H54 (cell line): ENCODE measurements around the gene ZNF652.

ENCODE experiments used
- DNase-seq: peaks from one replicate; pipeline ENCODE4 v3.0.0; 2011; ENCODE audit warnings: low spot score, mixed read lengths; ENCODE audit not compliant: insufficient read length
- FAIRE-seq: peaks from 3 replicates; lab custom pipeline; 2011; peaks lifted over from hg19 to GRCh38; lab: Jason Lieb, UNC
- POLR2A ChIP-seq: IDR thresholded peaks from 2 replicates; pipeline ENCODE4 v1.6.1; 2011; ENCODE audit warnings: low read depth, mild to moderate bottlenecking, low read length

The ZNF652 gene

DNA sequence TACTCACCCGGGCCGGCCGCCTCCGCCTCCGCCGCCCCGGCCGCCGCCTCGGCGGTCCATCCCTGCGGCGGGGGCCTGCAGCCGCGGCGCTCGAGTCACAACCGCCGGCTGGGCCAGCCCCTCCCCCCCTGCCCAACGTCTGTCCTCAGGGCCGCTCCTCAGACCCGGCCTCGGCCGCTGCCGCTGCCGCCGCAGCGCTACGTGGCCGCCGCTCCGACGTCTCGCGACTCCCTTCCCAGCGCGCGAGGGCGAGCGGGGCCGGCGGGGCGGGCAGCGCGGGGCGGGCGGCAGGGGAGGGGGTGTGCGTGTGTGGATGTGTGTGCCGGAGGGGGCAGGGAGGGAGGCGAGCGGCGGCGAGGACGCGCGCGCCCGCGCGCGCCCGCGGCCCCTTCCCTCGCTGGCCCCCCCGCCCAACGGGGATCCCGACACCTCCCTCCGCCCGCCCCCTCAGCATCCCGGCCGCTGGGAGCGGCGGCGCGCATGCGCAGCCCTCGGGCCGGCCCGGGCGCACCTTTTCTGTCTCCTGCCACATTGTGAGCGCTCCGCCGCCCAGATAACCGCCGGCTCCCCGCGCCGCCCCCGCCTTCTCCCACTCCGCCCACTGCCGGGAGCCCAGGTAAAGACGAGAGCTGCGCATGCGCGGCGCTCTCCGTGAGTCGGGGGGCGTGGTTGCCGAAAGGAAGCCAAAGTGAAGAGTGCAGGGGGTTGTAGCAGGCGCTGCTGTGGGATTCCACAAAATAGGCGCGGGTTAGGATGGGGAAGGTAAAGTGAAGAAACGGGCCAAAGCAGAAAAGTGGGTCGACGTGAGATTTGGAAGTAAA is at the start of gene ZNF652:
ZNF652 (minus strand) TSS at position 349 of the 821 bp plus-strand sequence. CDS start 44,525 bp downstream, outside the sequence.
- peak; percentile 95 for DNase-seq
- peak; percentile 67 for TF ChIP-seq POLR2A
- no peak for FAIRE-seq

DNA sequence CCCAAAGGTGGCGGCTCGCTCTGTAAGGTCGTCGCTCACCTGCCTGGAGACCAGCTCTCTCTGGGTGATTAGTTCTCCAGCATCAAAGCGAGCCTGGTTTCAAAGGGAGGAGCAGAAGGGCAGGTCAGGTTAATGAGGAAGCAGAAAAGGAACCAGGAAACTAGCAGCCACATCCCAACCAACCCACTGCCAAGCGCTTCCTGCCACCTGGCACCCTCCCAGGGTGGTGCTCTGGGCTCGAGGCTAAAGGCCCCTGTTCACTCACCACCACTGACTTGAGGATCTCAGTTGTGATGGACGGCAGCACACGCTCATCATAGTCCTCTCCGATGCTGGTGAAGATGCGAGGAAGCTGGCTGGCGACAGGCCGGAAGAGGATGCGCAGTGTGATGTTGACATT is 47.0 kb upstream of the ZNF652 start:
- FAIRE-seq = no peak
- no peak for DNase-seq
- no peak for TF ChIP-seq POLR2A

DNA sequence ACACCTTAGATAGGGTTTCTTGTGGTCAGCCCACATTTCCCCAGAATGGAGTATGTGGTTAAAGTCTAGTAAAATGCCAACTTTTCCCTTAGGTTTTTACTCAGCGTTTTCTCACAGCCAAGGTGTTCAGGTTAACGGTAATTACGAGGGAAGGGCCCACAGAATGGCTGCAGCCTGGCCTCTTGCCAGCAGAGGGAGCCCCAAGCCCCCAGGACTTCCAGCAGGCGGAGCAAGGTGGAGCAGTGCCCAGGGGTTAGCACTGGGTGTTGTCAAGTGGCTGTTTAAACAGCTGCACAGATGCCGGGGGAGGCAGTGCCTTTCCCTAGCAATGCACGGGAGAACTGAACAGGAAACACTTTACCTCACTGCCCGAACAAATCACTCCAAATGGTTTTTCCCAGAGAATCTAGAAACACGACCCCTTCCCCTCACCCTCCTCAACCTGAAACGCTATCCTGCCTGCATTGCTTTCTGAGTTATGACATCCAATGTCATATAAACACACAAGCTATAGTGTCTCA is 46.0 kb upstream of the ZNF652 start:
- FAIRE-seq (no peak), DNase-seq (peak; percentile 65)
- TF ChIP-seq POLR2A = no peak

DNA sequence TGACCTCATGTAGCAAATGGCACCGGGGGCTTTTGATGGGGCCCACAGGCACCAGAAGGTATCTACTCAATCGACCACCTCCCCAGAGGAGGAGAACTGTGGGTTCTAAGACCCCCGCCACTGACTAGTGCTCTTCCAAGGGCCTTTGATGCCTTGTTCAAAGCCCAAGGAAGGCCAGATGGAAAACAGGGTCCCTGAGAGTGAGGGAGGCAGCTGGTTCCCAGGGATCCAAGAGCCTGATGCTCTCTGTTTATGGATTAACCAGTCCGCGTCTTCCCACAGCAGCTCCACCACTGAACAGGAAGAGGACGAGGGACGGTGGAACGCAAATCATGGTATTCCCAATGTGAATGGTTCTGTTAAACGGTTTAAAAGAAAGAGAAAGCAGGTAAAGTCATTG is 45.0 kb upstream of the ZNF652 start:
- TF ChIP-seq POLR2A = no peak
- FAIRE-seq (no peak), DNase-seq (no peak)

DNA sequence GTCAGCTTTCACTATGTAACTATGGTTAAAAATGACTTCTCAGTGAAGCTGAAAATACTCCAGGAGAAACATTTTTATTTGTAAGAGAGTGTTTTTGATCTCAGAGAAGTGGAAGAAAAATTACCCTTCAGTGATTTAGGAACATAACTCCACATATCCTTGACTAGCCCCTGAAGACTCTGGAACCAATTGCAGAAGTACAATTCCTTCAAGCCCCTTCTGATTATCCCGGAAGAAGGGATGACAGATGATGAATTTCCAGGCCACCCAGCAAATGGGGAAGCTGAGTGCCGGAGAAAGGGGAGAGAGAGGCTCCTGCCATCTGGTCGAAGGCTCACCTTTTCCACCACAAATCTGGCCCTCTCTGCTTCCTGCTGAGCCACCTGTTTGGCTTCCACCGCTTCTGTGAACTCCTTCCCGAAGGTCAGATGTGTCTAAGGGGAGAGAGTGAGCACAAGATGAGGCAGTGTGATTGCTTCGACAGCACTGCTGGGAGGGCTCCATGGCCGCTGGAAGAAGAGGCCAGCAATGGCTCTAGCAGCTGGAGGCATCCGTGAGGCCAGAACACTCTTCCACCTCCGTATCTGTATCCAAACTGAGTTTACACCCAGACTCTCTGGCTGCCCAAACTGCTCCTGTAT is 44.5 kb upstream of the ZNF652 start:
- FAIRE-seq (no peak), DNase-seq (no peak)
- no peak for TF ChIP-seq POLR2A

DNA sequence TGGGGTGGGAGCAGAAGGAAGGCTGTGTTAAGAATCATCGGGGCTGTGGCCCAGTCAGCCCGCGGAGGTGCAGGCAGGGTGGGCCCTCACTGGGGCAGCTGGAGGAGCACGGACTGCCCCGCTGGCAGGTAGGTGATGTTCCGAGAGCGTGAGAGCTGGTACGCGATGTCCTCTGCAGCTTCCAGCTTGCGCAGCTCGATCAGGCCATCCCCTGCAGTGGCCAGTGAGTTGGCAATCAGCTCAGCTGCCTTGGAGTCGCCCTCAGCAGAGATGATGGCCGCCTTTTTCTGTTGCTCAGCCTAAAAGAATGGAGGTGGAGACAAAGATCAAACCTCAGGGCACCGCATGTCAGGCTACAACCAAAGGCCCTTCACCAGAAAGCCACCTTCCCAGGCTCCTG is 42.9 kb upstream of the ZNF652 start:
- DNase-seq (no peak), FAIRE-seq (no peak)
- TF ChIP-seq POLR2A = no peak

DNA sequence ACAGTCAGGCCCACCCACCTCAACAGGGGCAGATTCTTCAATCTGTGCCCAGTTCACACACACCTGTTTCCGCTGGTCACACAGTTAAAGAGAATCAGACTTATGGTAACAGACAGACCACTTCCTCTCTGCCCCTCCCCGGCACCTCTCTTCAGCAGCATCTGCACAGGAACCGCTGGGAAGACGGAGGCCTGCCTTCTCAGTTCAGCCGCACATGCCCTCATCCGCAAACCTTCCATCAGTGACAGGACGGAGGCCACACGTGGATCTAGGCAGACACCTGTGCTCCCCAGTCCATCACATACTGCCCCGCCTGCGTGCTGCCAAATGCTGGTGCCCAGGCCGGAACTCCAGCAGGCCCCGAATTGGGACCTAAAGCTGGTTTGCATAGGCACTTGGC is 42.3 kb upstream of the ZNF652 start:
- DNase-seq = no peak
- no peak for FAIRE-seq
- TF ChIP-seq POLR2A = no peak

DNA sequence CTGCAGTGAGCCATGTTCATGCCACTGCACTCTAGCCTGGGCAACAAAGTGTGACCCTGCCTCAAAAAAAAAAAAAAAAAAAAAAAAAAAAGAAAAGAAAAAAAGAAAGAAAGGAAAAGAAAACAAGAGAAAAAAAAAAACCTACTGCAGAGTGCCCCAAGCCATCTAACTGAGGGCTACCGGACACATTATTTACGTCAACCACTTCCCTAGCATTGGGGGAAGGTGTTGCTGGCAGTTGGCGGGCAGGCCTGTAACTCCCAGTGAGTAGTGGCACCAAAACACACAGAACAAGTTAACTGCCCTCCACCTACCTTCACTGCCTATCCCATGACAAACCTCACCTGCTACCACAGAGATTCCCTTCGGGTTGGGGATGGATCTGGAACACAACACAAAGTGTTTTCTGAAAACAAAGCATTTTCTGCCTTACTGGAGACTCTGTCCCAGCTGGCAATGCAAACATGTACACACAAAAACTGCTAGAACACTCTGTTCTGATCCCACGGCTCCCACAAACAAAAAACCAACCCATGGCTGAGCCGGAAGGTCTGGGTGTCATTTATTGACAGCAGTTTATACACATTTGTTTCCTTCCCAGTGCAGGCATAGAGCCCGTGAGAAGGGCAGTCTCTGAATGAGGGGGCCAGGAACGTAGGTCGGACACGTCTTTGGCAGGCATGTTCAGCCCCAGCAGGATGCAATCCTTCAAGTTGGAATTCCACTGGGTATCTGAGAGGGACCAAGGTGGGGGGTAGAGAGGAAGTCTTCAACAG is 41.7 kb upstream of the ZNF652 start:
- FAIRE-seq (no peak), DNase-seq (no peak)
- no peak for TF ChIP-seq POLR2A

DNA sequence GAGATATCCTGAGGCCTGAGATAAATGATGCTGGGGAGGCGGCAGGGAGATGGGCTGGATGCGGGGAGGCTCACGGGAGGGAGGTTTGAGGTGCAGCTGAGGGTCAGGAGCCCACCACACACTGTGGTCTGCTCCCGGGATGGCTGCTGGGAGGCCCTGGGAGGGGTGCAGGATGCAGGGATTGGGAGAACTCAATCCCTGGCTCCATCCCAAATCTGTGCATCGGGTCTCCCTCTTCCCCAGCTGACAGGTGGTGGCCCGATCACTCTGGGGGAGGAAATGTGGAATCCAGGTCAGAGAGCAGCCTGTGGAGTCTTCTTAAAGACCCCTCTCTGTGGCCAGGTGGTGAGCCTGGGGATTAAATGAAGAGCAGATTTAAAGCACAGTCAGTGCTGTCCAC is 40.7 kb upstream of the ZNF652 start:
- TF ChIP-seq POLR2A = no peak
- DNase-seq (no peak), FAIRE-seq (no peak)

DNA sequence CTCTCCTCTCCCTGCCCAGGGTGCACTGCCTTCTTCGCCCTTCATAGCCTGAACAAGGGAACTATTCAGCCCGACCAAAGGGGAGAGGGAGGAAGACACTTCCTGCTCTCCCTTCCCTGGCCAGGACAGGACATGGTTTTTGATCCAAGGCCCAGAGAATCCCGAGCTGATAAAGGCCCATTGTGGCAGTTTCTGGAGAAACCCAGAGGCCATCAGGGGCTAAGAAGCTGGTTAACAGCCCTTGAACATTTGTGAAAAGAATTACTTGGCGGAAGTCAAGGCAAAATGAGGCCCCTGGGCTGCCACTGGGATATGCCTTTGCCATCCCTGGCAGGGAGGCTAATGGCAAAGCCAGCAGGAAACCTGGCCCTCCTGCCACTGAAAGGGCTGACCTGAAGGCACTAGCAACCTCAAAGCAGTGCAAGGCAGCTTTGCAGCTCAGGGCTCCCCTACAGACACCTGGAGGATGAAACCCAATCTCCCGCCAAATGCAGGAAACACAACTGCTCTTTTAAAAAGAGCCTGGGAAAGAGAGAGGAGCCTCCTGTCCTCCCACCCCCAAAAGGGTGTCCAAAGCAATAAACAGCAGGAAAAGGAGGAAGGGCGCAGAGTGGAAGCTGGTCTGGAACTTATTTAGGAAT is 40.0 kb upstream of the ZNF652 start:
- FAIRE-seq = no peak
- DNase-seq = no peak
- TF ChIP-seq POLR2A = no peak

DNA sequence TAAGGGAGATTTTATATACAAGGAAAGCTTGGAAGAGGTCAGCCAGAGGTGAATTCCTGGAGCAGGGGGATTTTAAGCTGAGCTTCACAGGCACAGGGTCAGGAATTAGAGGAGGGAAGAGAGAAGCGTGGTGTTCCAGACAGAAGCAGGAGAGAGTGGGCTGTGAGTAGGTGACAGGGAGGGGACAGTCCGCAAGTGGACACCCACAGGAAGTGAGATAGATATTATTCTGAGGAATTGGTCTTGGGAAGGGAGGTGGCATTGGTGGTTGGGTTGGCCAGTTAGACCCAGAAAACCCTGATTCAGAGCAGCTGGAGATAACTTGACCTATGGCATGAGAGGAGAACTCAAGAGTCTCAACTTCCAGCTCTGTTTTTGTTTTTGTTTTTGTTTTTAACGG is 37.9 kb upstream of the ZNF652 start:
- DNase-seq (no peak), FAIRE-seq (no peak)
- no peak for TF ChIP-seq POLR2A

DNA sequence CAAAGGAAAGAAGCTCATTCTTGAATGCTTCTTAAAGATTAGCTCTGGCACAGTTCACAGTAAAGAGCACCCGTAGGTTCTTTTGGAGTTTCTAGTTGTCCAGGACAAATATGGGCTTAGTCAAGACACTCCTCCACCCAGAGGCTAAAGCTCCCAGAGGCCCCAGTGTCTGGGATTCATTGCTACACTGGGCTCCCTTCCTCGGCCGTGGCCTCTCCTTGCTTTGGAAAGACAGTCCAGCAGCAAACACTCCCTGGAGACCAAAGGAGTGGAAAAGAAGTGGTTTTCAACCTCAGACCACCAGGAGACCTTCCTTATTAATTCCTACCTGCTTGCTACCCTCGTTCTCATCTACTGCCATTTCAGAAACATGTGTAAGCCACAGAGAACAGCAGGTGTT is 35.5 kb upstream of the ZNF652 start:
- DNase-seq = no peak
- no peak for TF ChIP-seq POLR2A
- FAIRE-seq = no peak

DNA sequence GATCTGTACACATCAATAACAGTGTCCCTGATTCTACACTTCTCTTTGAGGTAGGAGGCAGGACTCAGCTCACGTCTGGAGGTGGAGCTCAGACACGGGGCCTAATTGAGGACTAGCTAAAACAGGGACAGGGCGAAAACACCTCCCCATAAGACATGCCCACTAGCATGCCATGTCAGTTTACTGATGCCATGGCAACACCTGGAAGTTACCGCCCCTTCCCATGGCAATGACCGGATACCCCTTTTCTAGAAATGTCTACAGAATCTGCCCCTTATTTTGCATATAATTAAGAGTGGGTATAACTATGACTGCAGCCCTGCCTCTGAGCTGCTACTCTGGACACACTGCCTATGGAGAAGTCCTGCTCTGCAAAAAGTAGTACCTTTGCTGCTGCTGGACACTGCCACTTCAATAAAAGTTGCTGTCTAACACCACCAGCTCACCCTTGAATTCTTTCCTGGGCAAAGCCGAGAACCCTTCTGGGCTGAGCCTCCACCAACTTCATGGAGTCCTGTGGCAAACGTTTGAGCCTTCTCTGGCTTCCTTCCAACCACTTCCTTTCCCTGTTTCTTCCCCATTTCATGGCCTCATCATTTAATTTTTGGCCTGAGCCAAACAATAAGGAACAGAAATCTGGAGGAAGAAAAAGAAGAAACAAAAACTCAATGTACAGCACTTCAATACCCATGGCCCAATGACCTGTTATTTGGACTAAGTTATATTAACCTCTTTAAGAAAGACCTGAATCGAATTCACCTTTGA is 31.6 kb upstream of the ZNF652 start:
- TF ChIP-seq POLR2A = no peak
- FAIRE-seq (no peak), DNase-seq (no peak)
